ENCODE results near the gene GTF2A2. TPM values are rescaled to one million over a fixed set of nuclear protein-coding genes. Genes with fewer than 3 reads are reported as not detected.
A peak's percentile ranks its signal among the peaks of the same experiment; 100 is the strongest.

GTF2A2 gene
- total RNA-seq, 4 donors from 2014 or later, result 18.7 to 35.7 (median 28.2) TPM

DNA sequence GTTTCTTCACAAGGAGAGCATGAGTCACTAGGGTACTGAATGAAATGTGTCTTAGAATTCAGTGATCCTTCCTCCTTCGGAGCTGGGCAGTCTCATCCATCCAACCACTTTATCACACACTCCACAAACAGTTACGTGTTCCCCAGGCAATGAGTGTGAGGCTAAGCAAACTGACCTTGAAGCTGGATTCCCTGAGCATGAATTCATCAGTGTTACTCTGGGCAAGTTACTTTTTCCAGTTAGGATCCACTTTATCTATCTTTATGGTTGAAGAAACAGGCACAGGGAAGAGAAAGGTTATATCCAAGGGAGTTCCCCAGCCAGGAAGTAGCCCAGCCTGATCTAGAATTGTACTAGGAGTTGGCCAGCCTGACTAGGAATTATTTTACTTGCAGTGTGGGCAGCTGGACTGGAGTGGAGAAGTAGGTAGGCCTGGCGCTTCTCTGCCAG, 62.8 kb downstream of the GTF2A2 start:
- H3K27me3 ChIP-seq, result peaks cover 0 to 5% (median 0%) of the 10 kb centered on the region in 4 donors
- no peak overlapping the region for H3K4me3 ChIP-seq
- TF ChIP-seq POLR2A (IDR thresholded peaks at IDR 0.05) (no peak), CTCF (IDR thresholded peaks at IDR 0.05) (no peak)
- intact Hi-C loops (cut with DNase I), result no loop called here
- peak overlapping the region in 3 of 4 donors; percentile 36 to 55 (median 44) for H3K27ac ChIP-seq
- no peak for DNase-seq
- no peaks in the 10 kb centered on the region for H3K36me3 ChIP-seq
- H3K9me3 ChIP-seq, result no peaks in the 10 kb centered on the region
- WGBS, 2 donors, result 43 to 45% methylated on average over 3 of the region's 3 CpGs
- H3K4me1 ChIP-seq, result peaks cover 0 to 25% (median 9%) of the 10 kb centered on the region in 3 donors

GRCh38 chr15:59591356-59591755, 66.0 kb downstream of the GTF2A2 start:
- WGBS, 2 donors, result 20 to 22% methylated on average over 2 of the region's 2 CpGs
- Histone ChIP-seq H3K4me1 (peaks cover 0 to 31% (median 9%) of the 10 kb centered on the region in 3 donors), H3K4me3 (no peak overlapping the region), H3K27ac (peak overlapping the region in 3 of 4 donors; percentile 15 to 37 (median 30)), H3K27me3 (peaks cover 0 to 5% (median 0%) of the 10 kb centered on the region in 4 donors), H3K36me3 (no peaks in the 10 kb centered on the region), H3K9me3 (no peaks in the 10 kb centered on the region)
- DNase-seq, result no peak
- TF ChIP-seq POLR2A (IDR thresholded peaks at IDR 0.05), result no peak
- intact Hi-C loops (cut with DNase I), result no loop called here

- intact Hi-C loops (cut with DNase I), result no loop called here
- peaks cover 0 to 29% (median 5%) of the 10 kb centered on the region in 3 donors for H3K4me1 ChIP-seq
- peaks cover 0 to 5% (median 0%) of the 10 kb centered on the region in 4 donors for H3K27me3 ChIP-seq
- H3K36me3 ChIP-seq, result no peaks in the 10 kb centered on the region
- WGBS, 2 donors, result 51 to 80% methylated on average over 7 of the region's 7 CpGs
- H3K9me3 ChIP-seq, result no peaks in the 10 kb centered on the region
- DNase-seq, result no peak
- TF ChIP-seq POLR2A (IDR thresholded peaks at IDR 0.05) (no peak), CTCF (IDR thresholded peaks at IDR 0.05) (no peak)
- H3K4me3 ChIP-seq, result no peak overlapping the region
- no peak overlapping the region for H3K27ac ChIP-seq
These were observed 67.3 kb downstream of the GTF2A2 start for GRCh38 chr15:59590027-59590426.

Other genes starting within 250 kb of the GTF2A2 start
- 1 to 10 TPM in 2 of 4 donors, not detected in 2; 1.6 to 2.8 TPM for gene FAM81A, start 219.3 kb downstream of the GTF2A2 start, total RNA-seq
- 10 to 100 TPM in 3 of 4 donors, 1 to 10 TPM in 1; 8.8 to 30.2 (median 18.1) TPM for gene GCNT3, start 45.7 kb downstream of the GTF2A2 start, total RNA-seq
- 100 to 1,000 TPM in 1 of 4 donors, 10 to 100 TPM in 3; 57.5 to 115 (median 74.6) TPM for gene BNIP2, start 31.8 kb upstream of the GTF2A2 start, total RNA-seq